GM12892 (cell line): ENCODE results near the gene KAT2B.

ENCODE experiments used
- DNase-seq: peaks from one replicate; pipeline ENCODE4 v3.0.0; 2011; ENCODE audit not compliant: insufficient read length
- FAIRE-seq: peaks from 2 replicates; lab custom pipeline; 2011; peaks lifted over from hg19 to GRCh38; lab: Jason Lieb, UNC
- POLR2A ChIP-seq: IDR thresholded peaks from 2 replicates; pipeline ENCODE4 v1.6.1; 2011; ENCODE audit warnings: low read depth, low read length, control low read depth
- POLR2AphosphoS5 ChIP-seq: IDR thresholded peaks from 2 replicates; pipeline ENCODE4 v1.6.1; 2011; ENCODE audit warnings: low read depth, low read length, control low read depth
- TAF1 ChIP-seq: IDR thresholded peaks from 2 replicates; pipeline ENCODE4 v1.6.1; 2011; ENCODE audit warnings: low read depth, mild to moderate bottlenecking, control low read depth, low read length, borderline replicate concordance

The KAT2B gene

GRCh38 chr3:20161714-20162113 lies 121.5 kb downstream of the KAT2B start:
- no peak for TF ChIP-seq POLR2A
- TF ChIP-seq TAF1 = no peak
- DNase-seq (no peak), FAIRE-seq (no peak)

DNA sequence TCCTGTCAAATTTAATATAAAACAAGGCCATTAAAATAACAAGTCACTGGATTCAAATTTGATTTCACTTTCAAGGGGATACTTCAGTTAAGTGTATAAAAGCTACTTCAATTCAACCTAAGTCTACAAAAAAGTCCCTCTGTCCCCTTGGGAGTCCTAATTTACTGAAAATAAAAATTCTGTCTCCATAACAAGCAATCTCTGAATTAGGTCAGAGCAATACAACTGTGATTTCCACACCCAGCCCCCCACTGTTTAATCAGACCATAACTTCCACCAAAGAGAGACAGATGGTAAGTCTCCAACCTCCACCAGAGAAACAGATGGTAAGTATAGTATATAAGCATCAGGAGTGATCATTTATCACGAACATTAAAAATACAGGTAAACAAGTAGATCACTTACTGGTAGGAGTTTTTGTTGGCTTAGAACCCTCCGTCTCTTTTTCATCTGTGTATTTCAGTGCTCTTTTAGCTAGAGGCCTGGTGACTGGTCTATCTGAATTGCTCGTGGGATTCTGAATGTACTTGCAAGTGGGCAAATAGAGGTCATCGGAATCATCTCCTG lies 133.7 kb downstream of the KAT2B start:
- FAIRE-seq = no peak
- TF ChIP-seq TAF1 = no peak
- TF ChIP-seq POLR2AphosphoS5 = no peak
- no peak for TF ChIP-seq POLR2A
- no peak for DNase-seq

DNA sequence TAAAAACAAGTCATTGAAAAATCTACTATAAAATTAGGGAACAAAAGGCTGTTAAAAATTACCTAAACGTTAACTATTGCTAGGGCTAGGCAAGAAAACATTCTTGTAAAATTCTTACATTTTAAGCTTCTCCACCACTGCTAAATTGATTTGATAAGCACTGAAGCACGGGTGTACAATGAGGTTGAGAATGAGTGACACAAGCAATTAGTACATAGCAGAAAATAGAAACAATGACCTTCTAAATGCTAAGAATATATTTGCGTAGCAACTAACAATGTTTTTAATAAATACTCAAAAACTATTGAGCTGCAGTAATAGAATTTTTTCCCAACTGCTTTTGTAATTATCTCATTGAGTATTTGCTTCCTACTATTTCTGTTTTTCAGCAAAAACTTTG lies 141.0 kb downstream of the KAT2B start:
- no peak for TF ChIP-seq POLR2A
- no peak for TF ChIP-seq POLR2AphosphoS5
- no peak for TF ChIP-seq TAF1
- DNase-seq (no peak), FAIRE-seq (no peak)

- DNase-seq (no peak), FAIRE-seq (no peak)
- TF ChIP-seq POLR2A = no peak
- TF ChIP-seq TAF1 = no peak
- TF ChIP-seq POLR2AphosphoS5 = no peak
Measured at GRCh38 chr3:20182206-20182605, 142.0 kb downstream of the KAT2B start.

GRCh38 chr3:20185331-20185678 lies 145.1 kb downstream of the KAT2B start:
- no peak for DNase-seq
- no peak for TF ChIP-seq POLR2AphosphoS5
- TF ChIP-seq POLR2A = no peak
- no peak for TF ChIP-seq TAF1
- FAIRE-seq = peak; percentile 69

DNA sequence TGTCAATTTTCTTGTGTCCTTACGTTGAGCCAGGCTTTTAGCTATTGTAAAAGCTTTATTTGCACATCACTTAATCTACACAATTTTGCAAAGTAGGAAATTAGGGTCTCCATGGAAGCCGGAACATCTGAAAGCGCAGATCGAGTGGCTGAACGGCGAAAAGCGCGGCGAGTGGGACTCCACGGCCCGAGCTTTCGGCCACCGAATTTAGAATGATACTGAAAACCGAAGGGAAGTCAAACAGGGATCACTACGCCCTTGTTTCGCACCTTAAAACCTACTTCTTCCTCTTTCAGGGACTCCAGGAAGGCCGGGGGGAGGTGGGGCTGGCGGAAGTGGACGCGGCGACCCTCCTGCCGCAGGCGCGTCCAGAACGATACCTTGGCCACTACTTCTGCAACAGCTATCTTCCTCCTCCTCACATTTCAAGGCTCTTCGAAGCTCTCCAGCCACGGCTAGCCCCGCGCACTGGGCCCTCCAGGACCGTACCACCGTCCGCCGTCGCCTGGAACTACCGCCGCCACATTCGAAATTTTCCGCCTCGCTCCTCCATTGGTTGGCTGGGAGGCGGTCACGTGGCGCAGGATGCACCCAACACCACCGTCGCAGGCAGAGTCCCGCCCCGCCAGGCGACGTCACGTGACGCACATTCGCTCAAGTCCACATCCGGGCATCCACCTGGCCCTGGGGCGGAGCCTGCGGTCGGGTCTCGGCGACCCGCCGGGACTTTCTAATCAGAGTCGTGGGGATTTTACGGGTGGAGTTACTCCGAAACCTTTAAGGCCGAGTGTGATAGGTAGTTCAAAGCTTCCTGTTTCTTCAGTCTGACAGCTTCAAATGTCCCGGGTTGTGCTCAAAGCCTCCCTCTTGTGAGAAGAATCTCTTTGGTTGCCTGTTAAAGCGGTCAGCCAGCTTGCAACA lies 145.7 kb downstream of the KAT2B start, which contains the start of gene SGO1:
SGO1 (minus strand) TSS at position 528 of the 921 bp plus-strand sequence. CDS start 2,179 bp downstream, outside the sequence.
- FAIRE-seq (peak; percentile 99), DNase-seq (peak; percentile 73)
- TF ChIP-seq POLR2A = peak; percentile 84
- peak; percentile 73; the same call in 1 of the 2 replicates for TF ChIP-seq TAF1
- TF ChIP-seq POLR2AphosphoS5 = peak; percentile 79

- FAIRE-seq (no peak), DNase-seq (no peak)
Measured at GRCh38 chr3:20186600-20187004, 146.4 kb downstream of the KAT2B start.

GRCh38 chr3:20190991-20191390 lies 150.7 kb downstream of the KAT2B start:
- FAIRE-seq (no peak), DNase-seq (no peak)
- TF ChIP-seq POLR2A (no peak), POLR2AphosphoS5 (no peak), TAF1 (no peak)

More at GRCh38 chr3:20186600-20187004, 146.4 kb downstream of the KAT2B start:
- TF ChIP-seq POLR2AphosphoS5 = no peak
- no peak for TF ChIP-seq TAF1
- no peak for TF ChIP-seq POLR2A

GRCh38 chr3:20194793-20195460 lies 154.7 kb downstream of the KAT2B start:
- no peak for FAIRE-seq

GRCh38 chr3:20197775-20198174 lies 157.5 kb downstream of the KAT2B start:
- FAIRE-seq = peak; percentile 58
- DNase-seq = no peak
- TF ChIP-seq TAF1 (no peak), POLR2A (no peak), POLR2AphosphoS5 (no peak)

More at GRCh38 chr3:20194793-20195460, 154.7 kb downstream of the KAT2B start:
- TF ChIP-seq POLR2A (no peak), POLR2AphosphoS5 (no peak), TAF1 (no peak)
- DNase-seq = no peak

DNA sequence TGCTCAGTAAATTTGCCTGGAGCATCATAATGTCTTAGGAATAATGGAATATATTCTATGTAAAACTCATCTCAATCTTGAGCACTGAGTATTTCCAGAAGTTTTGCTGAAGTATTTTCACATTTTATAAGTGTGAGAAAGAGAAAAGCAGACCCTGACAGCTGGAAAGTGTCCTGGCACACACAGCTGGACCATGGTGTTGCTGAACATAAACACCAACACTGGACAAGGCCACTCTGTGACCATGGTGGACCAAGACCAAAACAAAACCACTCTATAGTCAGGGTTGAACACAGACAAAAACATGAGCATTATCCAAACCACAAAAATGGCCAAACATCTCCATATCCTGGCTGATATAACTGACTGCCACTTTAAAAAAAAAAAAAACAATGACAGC lies 160.9 kb downstream of the KAT2B start:
- DNase-seq (no peak), FAIRE-seq (no peak)
- no peak for TF ChIP-seq TAF1
